ENCODE measurements around the gene PCSK6. TPM values are rescaled to one million over a fixed set of nuclear protein-coding genes. Genes with fewer than 3 reads are reported as not detected.

PCSK6 gene
- total RNA-seq, 1 donor = 0.72 TPM

DNA sequence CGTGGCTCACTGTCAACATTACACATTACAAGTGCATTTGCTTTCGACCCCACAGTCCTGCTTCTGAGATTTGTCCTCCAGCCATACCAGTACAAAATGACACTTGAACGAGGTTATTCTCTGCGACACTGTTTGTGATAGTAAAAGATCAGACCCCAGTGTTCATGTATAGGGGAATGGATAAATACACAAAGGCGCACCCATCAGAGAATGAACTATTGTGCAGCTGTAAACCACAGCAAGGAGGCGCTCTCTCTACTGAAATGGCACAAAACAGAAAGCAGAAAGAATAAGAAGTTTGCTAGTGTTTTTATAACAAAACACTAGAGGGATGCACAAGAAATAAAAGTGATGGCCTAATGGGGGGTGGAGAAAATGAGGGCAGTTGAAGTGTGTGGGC, 232.8 kb downstream of the PCSK6 start:
- no peak overlapping the region for H3K4me2 ChIP-seq (ENCODE audit: insufficient read depth, low read length)
- no peaks in the 10 kb centered on the region for H4K20me1 ChIP-seq (ENCODE audit: insufficient read depth, low read length)
- H3K9me3 ChIP-seq (ENCODE audit: low read depth, low read length) = no peaks in the 10 kb centered on the region
- peak; percentile 54 for TF ChIP-seq CTCF (IDR thresholded peaks at IDR 0.05; ENCODE audit: extremely low read depth, low read depth, low read length)
- no peak for DNase-seq (ENCODE audit: insufficient read length, low spot score, missing footprints)
- peaks cover 21% of the 10 kb centered on the region for H3K4me1 ChIP-seq (ENCODE audit: insufficient read depth, low read length)
- H3K79me2 ChIP-seq (ENCODE audit: insufficient read depth, low read length) = no peaks in the 10 kb centered on the region
- no peak overlapping the region for H2AFZ ChIP-seq (ENCODE audit: low read length)
- H3K27me3 ChIP-seq (ENCODE audit: insufficient read depth, low read length) = no peaks in the 10 kb centered on the region
- no peak overlapping the region for H3K4me3 ChIP-seq (ENCODE audit: insufficient read depth, low read length)
- H3K27ac ChIP-seq (ENCODE audit: low read depth, low read length) = no peak overlapping the region
- no peaks in the 10 kb centered on the region for H3K36me3 ChIP-seq (ENCODE audit: insufficient read depth, low read length)

DNA sequence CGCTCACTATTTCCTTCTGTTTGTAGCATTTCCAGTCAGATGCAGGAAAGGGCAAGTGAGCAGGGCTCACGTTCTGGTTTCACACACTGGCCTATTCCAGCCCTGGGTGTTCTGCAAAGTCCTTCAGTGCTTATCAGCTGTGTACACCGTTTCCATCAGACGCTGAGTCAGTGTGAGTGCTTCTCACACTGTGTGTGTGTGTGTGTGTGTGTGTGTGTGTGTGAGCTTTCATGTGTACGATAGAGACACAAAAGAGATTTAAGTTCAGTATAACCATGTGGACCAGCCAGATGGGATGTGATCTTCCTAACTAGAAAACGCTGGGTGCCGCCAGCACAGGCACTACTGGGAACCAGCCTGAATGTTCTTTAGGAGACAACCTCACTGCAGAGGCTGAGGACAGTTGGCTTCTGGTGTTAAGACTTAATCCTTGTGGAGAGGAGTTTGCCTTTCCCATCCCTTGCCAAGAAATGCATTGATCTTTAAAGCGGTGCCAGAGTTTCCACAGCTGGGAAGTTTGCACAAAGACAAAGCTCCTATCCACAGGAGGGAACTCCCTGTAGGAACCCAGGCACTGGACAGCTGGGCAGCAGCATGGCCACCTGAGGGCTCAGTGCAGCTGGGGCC, 233.8 kb downstream of the PCSK6 start:
- Histone ChIP-seq H3K9me3 (ENCODE audit: low read depth, low read length) (no peaks in the 10 kb centered on the region), H3K27ac (ENCODE audit: low read depth, low read length) (peak overlapping the region; percentile 10), H3K4me1 (ENCODE audit: insufficient read depth, low read length) (peaks cover 21% of the 10 kb centered on the region), H3K27me3 (ENCODE audit: insufficient read depth, low read length) (no peaks in the 10 kb centered on the region), H3K36me3 (ENCODE audit: insufficient read depth, low read length) (no peaks in the 10 kb centered on the region), H3K4me2 (ENCODE audit: insufficient read depth, low read length) (no peak overlapping the region), H3K79me2 (ENCODE audit: insufficient read depth, low read length) (peaks cover 4% of the 10 kb centered on the region), H3K4me3 (ENCODE audit: insufficient read depth, low read length) (no peak overlapping the region), H4K20me1 (ENCODE audit: insufficient read depth, low read length) (peaks cover 2% of the 10 kb centered on the region), H2AFZ (ENCODE audit: low read length) (peak overlapping the region; percentile 36)
- TF ChIP-seq CTCF (IDR thresholded peaks at IDR 0.05; ENCODE audit: extremely low read depth, low read depth, low read length) = no peak
- DNase-seq (ENCODE audit: insufficient read length, low spot score, missing footprints) = no peak

DNA sequence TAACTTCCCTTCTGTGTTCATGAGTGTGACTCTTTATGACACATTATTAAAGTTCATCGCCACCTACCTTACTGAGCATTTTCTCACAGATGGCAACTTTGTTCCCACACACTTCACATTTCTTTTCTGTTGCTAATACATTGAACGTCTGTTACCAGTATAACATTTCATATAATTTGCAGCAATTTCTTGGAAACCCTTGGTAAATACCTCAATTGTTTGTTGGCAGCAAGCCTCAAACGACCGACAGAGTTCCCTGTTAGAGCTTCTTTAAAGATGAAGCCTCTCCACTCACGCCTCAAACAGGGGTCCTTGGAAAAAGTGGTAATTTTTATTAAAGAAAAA, 234.5 kb downstream of the PCSK6 start:
- H3K79me2 ChIP-seq (ENCODE audit: insufficient read depth, low read length) = peaks cover 11% of the 10 kb centered on the region
- peaks cover 24% of the 10 kb centered on the region for H3K4me1 ChIP-seq (ENCODE audit: insufficient read depth, low read length)
- DNase-seq (ENCODE audit: insufficient read length, low spot score, missing footprints) = no peak
- no peaks in the 10 kb centered on the region for H3K36me3 ChIP-seq (ENCODE audit: insufficient read depth, low read length)
- H2AFZ ChIP-seq (ENCODE audit: low read length) = no peak overlapping the region
- H3K27me3 ChIP-seq (ENCODE audit: insufficient read depth, low read length) = no peaks in the 10 kb centered on the region
- TF ChIP-seq CTCF (IDR thresholded peaks at IDR 0.05; ENCODE audit: extremely low read depth, low read depth, low read length) = no peak
- H3K9me3 ChIP-seq (ENCODE audit: low read depth, low read length) = no peaks in the 10 kb centered on the region
- H3K27ac ChIP-seq (ENCODE audit: low read depth, low read length) = peak overlapping the region; percentile 10
- H3K4me2 ChIP-seq (ENCODE audit: insufficient read depth, low read length) = no peak overlapping the region
- H3K4me3 ChIP-seq (ENCODE audit: insufficient read depth, low read length) = no peak overlapping the region
- H4K20me1 ChIP-seq (ENCODE audit: insufficient read depth, low read length) = peaks cover 9% of the 10 kb centered on the region

- no peak overlapping the region for H2AFZ ChIP-seq (ENCODE audit: low read length)
- H3K4me2 ChIP-seq (ENCODE audit: insufficient read depth, low read length) = no peak overlapping the region
- H3K9me3 ChIP-seq (ENCODE audit: low read depth, low read length) = no peaks in the 10 kb centered on the region
- H3K79me2 ChIP-seq (ENCODE audit: insufficient read depth, low read length) = peaks cover 17% of the 10 kb centered on the region
- H3K4me1 ChIP-seq (ENCODE audit: insufficient read depth, low read length) = peaks cover 28% of the 10 kb centered on the region
- H3K27me3 ChIP-seq (ENCODE audit: insufficient read depth, low read length) = no peaks in the 10 kb centered on the region
- TF ChIP-seq CTCF (IDR thresholded peaks at IDR 0.05; ENCODE audit: extremely low read depth, low read depth, low read length) = no peak
- H4K20me1 ChIP-seq (ENCODE audit: insufficient read depth, low read length) = peaks cover 14% of the 10 kb centered on the region
- no peaks in the 10 kb centered on the region for H3K36me3 ChIP-seq (ENCODE audit: insufficient read depth, low read length)
- no peak overlapping the region for H3K4me3 ChIP-seq (ENCODE audit: insufficient read depth, low read length)
- no peak overlapping the region for H3K27ac ChIP-seq (ENCODE audit: low read depth, low read length)
- DNase-seq (ENCODE audit: insufficient read length, low spot score, missing footprints) = no peak
Observed at GRCh38 chr15:101254157-101255050, 235.1 kb downstream of the PCSK6 start.

Data from osteoblast (primary cell).